ENCODE results near the gene C6orf141.
"Not testable (repeated sequence)": the region's sequence is repeated elsewhere in the genome, so short reads cannot be mapped to it uniquely, and the experiment has no call there.

Gene C6orf141

GRCh38 chr6:49556429-49556837 is 6.0 kb downstream of the C6orf141 start:
- no peak overlapping the region for H3K9ac ChIP-seq (ENCODE audit: low read depth, low read length)
- no peaks in the 10 kb centered on the region for H3K36me3 ChIP-seq (ENCODE audit: control insufficient read depth, insufficient read depth, low read length)
- H3K4me3 ChIP-seq (ENCODE audit: low read depth, low read length): no peak overlapping the region
- peaks cover 10% of the 10 kb centered on the region for H3K4me1 ChIP-seq (ENCODE audit: control insufficient read depth, insufficient read depth, low read length)
- peaks cover 54% of the 10 kb centered on the region for H3K27me3 ChIP-seq (ENCODE audit: control insufficient read depth, insufficient read depth, low read length)
- H3K9me3 ChIP-seq (ENCODE audit: control insufficient read depth, insufficient read depth, low read length): no peaks in the 10 kb centered on the region

GRCh38 chr6:49557177-49557576 is 6.7 kb downstream of the C6orf141 start:
- no peak overlapping the region for H3K9ac ChIP-seq (ENCODE audit: low read depth, low read length)
- H3K36me3 ChIP-seq (ENCODE audit: control insufficient read depth, insufficient read depth, low read length): no peaks in the 10 kb centered on the region
- H3K9me3 ChIP-seq (ENCODE audit: control insufficient read depth, insufficient read depth, low read length): no peaks in the 10 kb centered on the region
- H3K4me3 ChIP-seq (ENCODE audit: low read depth, low read length): no peak overlapping the region
- H3K4me1 ChIP-seq (ENCODE audit: control insufficient read depth, insufficient read depth, low read length): peaks cover 8% of the 10 kb centered on the region
- H3K27me3 ChIP-seq (ENCODE audit: control insufficient read depth, insufficient read depth, low read length): peaks cover 54% of the 10 kb centered on the region

GRCh38 chr6:49558238-49558637 is 7.8 kb downstream of the C6orf141 start:
- H3K4me3 ChIP-seq (ENCODE audit: low read depth, low read length): no peak overlapping the region
- peaks cover 45% of the 10 kb centered on the region for H3K27me3 ChIP-seq (ENCODE audit: control insufficient read depth, insufficient read depth, low read length)
- no peaks in the 10 kb centered on the region for H3K36me3 ChIP-seq (ENCODE audit: control insufficient read depth, insufficient read depth, low read length)
- peaks cover under 1% of the 10 kb centered on the region for H3K4me1 ChIP-seq (ENCODE audit: control insufficient read depth, insufficient read depth, low read length)
- no peak overlapping the region for H3K9ac ChIP-seq (ENCODE audit: low read depth, low read length)
- H3K9me3 ChIP-seq (ENCODE audit: control insufficient read depth, insufficient read depth, low read length): no peaks in the 10 kb centered on the region

- H3K9me3 ChIP-seq (ENCODE audit: control insufficient read depth, insufficient read depth, low read length): no peaks in the 10 kb centered on the region
- no peaks in the 10 kb centered on the region for H3K4me1 ChIP-seq (ENCODE audit: control insufficient read depth, insufficient read depth, low read length)
- H3K27me3 ChIP-seq (ENCODE audit: control insufficient read depth, insufficient read depth, low read length): peaks cover 15% of the 10 kb centered on the region
- H3K4me3 ChIP-seq (ENCODE audit: low read depth, low read length): no peak overlapping the region
- H3K9ac ChIP-seq (ENCODE audit: low read depth, low read length): no peak overlapping the region
- H3K36me3 ChIP-seq (ENCODE audit: control insufficient read depth, insufficient read depth, low read length): no peaks in the 10 kb centered on the region
Measured at GRCh38 chr6:49563006-49563886, 12.8 kb downstream of the C6orf141 start.

GRCh38 chr6:49564552-49564951 is 14.1 kb downstream of the C6orf141 start:
- peaks cover 10% of the 10 kb centered on the region for H3K27me3 ChIP-seq (ENCODE audit: control insufficient read depth, insufficient read depth, low read length)

GRCh38 chr6:49565261-49565660 is 14.8 kb downstream of the C6orf141 start:
- Histone ChIP-seq H3K27me3 (ENCODE audit: control insufficient read depth, insufficient read depth, low read length) (peaks cover 7% of the 10 kb centered on the region), H3K4me3 (ENCODE audit: low read depth, low read length) (no peak overlapping the region), H3K9ac (ENCODE audit: low read depth, low read length) (no peak overlapping the region), H3K36me3 (ENCODE audit: control insufficient read depth, insufficient read depth, low read length) (no peaks in the 10 kb centered on the region), H3K9me3 (ENCODE audit: control insufficient read depth, insufficient read depth, low read length) (no peaks in the 10 kb centered on the region), H3K4me1 (ENCODE audit: control insufficient read depth, insufficient read depth, low read length) (no peaks in the 10 kb centered on the region)

More at GRCh38 chr6:49564552-49564951, 14.1 kb downstream of the C6orf141 start:
- Histone ChIP-seq H3K4me1 (ENCODE audit: control insufficient read depth, insufficient read depth, low read length) (no peaks in the 10 kb centered on the region), H3K9ac (ENCODE audit: low read depth, low read length) (no peak overlapping the region), H3K36me3 (ENCODE audit: control insufficient read depth, insufficient read depth, low read length) (no peaks in the 10 kb centered on the region), H3K9me3 (ENCODE audit: control insufficient read depth, insufficient read depth, low read length) (no peaks in the 10 kb centered on the region), H3K4me3 (ENCODE audit: low read depth, low read length) (no peak overlapping the region)

GRCh38 chr6:49565855-49566254 is 15.4 kb downstream of the C6orf141 start:
- Histone ChIP-seq H3K36me3 (ENCODE audit: control insufficient read depth, insufficient read depth, low read length) (no peaks in the 10 kb centered on the region), H3K4me1 (ENCODE audit: control insufficient read depth, insufficient read depth, low read length) (no peaks in the 10 kb centered on the region), H3K9me3 (ENCODE audit: control insufficient read depth, insufficient read depth, low read length) (no peaks in the 10 kb centered on the region), H3K4me3 (ENCODE audit: low read depth, low read length) (no peak overlapping the region), H3K9ac (ENCODE audit: low read depth, low read length) (no peak overlapping the region), H3K27me3 (ENCODE audit: control insufficient read depth, insufficient read depth, low read length) (peaks cover 7% of the 10 kb centered on the region)

- no peaks in the 10 kb centered on the region for H3K36me3 ChIP-seq (ENCODE audit: control insufficient read depth, insufficient read depth, low read length)
- H3K4me3 ChIP-seq (ENCODE audit: low read depth, low read length): no peak overlapping the region
- H3K9me3 ChIP-seq (ENCODE audit: control insufficient read depth, insufficient read depth, low read length): no peaks in the 10 kb centered on the region
- H3K27me3 ChIP-seq (ENCODE audit: control insufficient read depth, insufficient read depth, low read length): peaks cover 2% of the 10 kb centered on the region
- no peaks in the 10 kb centered on the region for H3K4me1 ChIP-seq (ENCODE audit: control insufficient read depth, insufficient read depth, low read length)
- no peak overlapping the region for H3K9ac ChIP-seq (ENCODE audit: low read depth, low read length)
Measured at GRCh38 chr6:49570474-49571079, 20.1 kb downstream of the C6orf141 start.

GRCh38 chr6:49576618-49577017 is 26.1 kb downstream of the C6orf141 start:
- Histone ChIP-seq H3K4me1 (ENCODE audit: control insufficient read depth, insufficient read depth, low read length) (no peaks in the 10 kb centered on the region), H3K27me3 (ENCODE audit: control insufficient read depth, insufficient read depth, low read length) (no peaks in the 10 kb centered on the region), H3K36me3 (ENCODE audit: control insufficient read depth, insufficient read depth, low read length) (no peaks in the 10 kb centered on the region), H3K9me3 (ENCODE audit: control insufficient read depth, insufficient read depth, low read length) (no peaks in the 10 kb centered on the region), H3K4me3 (ENCODE audit: low read depth, low read length) (no peak overlapping the region), H3K9ac (ENCODE audit: low read depth, low read length) (no peak overlapping the region)

- Histone ChIP-seq H3K9me3 (ENCODE audit: control insufficient read depth, insufficient read depth, low read length) (no peaks in the 10 kb centered on the region), H3K4me1 (ENCODE audit: control insufficient read depth, insufficient read depth, low read length) (no peaks in the 10 kb centered on the region), H3K27me3 (ENCODE audit: control insufficient read depth, insufficient read depth, low read length) (no peaks in the 10 kb centered on the region), H3K36me3 (ENCODE audit: control insufficient read depth, insufficient read depth, low read length) (no peaks in the 10 kb centered on the region), H3K9ac (ENCODE audit: low read depth, low read length) (no peak overlapping the region), H3K4me3 (ENCODE audit: low read depth, low read length) (no peak overlapping the region)
Measured at GRCh38 chr6:49579649-49580048, 29.2 kb downstream of the C6orf141 start.

GRCh38 chr6:49582529-49582928 is 32.1 kb downstream of the C6orf141 start:
- H3K4me3 ChIP-seq (ENCODE audit: low read depth, low read length): no peak overlapping the region
- no peaks in the 10 kb centered on the region for H3K36me3 ChIP-seq (ENCODE audit: control insufficient read depth, insufficient read depth, low read length)

GRCh38 chr6:49587262-49587661 is 36.8 kb downstream of the C6orf141 start:
- H3K9ac ChIP-seq (ENCODE audit: low read depth, low read length): not testable (repeated sequence)

More at GRCh38 chr6:49582529-49582928, 32.1 kb downstream of the C6orf141 start:
- H3K27me3 ChIP-seq (ENCODE audit: control insufficient read depth, insufficient read depth, low read length): no peaks in the 10 kb centered on the region
- no peaks in the 10 kb centered on the region for H3K9me3 ChIP-seq (ENCODE audit: control insufficient read depth, insufficient read depth, low read length)
- no peaks in the 10 kb centered on the region for H3K4me1 ChIP-seq (ENCODE audit: control insufficient read depth, insufficient read depth, low read length)
- H3K9ac ChIP-seq (ENCODE audit: low read depth, low read length): no peak overlapping the region

More at GRCh38 chr6:49587262-49587661, 36.8 kb downstream of the C6orf141 start:
- not testable (repeated sequence) for H3K27me3 ChIP-seq (ENCODE audit: control insufficient read depth, insufficient read depth, low read length); H3K4me3 ChIP-seq (ENCODE audit: low read depth, low read length); H3K4me1 ChIP-seq (ENCODE audit: control insufficient read depth, insufficient read depth, low read length); H3K9me3 ChIP-seq (ENCODE audit: control insufficient read depth, insufficient read depth, low read length); H3K36me3 ChIP-seq (ENCODE audit: control insufficient read depth, insufficient read depth, low read length)

All from iPS-15b (cell line).